HFF-Myc (cell line): ENCODE data around the gene CLIC5.

Source experiments
- DNase-seq: peaks from one replicate; pipeline ENCODE4 v3.0.0-alpha.2; 2011; ENCODE audit warnings: low read depth; ENCODE audit errors: extremely low read depth
- H3K4me3 ChIP-seq: replicated peaks from 2 replicates; pipeline ENCODE4 v1.5.1; 2011; ENCODE audit warnings: low read depth, mild to moderate bottlenecking, control low read depth, low read length
- TF ChIP-seq, protein P1 (sequence below): IDR thresholded peaks from 2 replicates; pipeline ENCODE4 v1.5.1; 2012; ENCODE audit warnings: mild to moderate bottlenecking, low read depth, low read length, control low read depth; ENCODE audit errors: missing control alignments

The CLIC5 gene

DNA sequence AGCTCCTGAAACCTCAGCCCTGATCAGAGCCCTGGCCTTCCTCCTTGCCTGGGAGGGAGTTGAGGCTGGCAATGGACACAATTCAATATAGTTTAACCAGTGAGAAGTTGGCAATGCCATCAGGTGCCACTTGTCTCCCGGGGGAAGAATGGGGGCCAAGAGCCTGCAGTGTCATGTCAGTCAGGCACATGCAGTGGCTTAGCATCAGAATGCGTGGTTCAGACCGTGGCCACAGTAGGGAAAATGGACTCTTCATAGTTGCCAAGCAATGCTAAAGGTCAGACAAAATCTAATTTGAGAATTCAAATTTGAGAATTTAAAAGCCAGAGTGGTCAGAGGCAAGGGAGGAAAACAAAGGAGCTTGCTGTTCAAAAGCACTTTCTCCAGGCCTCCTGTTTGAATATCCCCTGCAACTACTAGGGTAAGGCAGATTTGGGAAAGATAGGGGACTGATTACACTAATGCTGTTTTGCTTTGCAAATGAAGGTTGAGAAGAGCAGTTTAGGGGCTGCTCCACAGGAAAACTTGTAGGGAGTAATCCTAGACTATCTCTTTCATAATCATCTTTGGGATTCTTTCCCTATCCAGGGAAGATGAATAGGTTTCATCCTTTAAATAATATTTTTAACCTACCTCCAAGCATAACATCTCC, 33.1 kb upstream of the CLIC5 start:
- no peak for DNase-seq
- TF ChIP-seq, protein P1, sequence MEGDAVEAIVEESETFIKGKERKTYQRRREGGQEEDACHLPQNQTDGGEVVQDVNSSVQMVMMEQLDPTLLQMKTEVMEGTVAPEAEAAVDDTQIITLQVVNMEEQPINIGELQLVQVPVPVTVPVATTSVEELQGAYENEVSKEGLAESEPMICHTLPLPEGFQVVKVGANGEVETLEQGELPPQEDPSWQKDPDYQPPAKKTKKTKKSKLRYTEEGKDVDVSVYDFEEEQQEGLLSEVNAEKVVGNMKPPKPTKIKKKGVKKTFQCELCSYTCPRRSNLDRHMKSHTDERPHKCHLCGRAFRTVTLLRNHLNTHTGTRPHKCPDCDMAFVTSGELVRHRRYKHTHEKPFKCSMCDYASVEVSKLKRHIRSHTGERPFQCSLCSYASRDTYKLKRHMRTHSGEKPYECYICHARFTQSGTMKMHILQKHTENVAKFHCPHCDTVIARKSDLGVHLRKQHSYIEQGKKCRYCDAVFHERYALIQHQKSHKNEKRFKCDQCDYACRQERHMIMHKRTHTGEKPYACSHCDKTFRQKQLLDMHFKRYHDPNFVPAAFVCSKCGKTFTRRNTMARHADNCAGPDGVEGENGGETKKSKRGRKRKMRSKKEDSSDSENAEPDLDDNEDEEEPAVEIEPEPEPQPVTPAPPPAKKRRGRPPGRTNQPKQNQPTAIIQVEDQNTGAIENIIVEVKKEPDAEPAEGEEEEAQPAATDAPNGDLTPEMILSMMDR: no peak
- H3K4me3 ChIP-seq: no peak overlapping the region

DNA sequence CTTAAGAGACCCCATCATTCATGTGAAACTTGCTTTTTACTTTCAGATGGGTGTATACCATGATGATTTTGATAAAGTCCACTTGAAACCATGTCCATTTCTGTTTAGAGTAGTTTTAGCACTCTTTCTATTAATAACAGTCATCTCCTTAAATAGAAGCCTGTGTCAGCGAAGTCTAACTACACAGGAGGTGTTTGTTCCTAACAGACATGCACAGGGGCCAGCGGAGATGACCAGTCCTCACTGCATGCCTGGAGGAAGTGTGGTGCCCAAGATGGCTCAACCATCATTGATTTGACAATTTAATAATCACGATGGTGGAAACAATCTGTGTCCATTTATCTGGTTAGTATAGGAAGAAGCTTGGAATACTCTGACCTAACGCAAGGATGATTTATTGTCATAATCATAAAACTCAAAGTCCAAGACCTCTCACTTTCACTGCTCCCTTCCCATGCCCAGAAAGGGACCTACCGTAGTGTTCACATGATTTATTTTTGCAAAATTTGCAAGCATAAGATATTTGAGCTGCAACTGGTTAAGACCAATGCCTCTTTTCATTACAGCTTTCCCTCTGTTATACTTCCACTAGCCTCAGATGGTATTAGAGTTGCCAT, 31.0 kb upstream of the CLIC5 start:
- H3K4me3 ChIP-seq: no peak overlapping the region
- DNase-seq: no peak
- TF ChIP-seq, protein P1: no peak

DNA sequence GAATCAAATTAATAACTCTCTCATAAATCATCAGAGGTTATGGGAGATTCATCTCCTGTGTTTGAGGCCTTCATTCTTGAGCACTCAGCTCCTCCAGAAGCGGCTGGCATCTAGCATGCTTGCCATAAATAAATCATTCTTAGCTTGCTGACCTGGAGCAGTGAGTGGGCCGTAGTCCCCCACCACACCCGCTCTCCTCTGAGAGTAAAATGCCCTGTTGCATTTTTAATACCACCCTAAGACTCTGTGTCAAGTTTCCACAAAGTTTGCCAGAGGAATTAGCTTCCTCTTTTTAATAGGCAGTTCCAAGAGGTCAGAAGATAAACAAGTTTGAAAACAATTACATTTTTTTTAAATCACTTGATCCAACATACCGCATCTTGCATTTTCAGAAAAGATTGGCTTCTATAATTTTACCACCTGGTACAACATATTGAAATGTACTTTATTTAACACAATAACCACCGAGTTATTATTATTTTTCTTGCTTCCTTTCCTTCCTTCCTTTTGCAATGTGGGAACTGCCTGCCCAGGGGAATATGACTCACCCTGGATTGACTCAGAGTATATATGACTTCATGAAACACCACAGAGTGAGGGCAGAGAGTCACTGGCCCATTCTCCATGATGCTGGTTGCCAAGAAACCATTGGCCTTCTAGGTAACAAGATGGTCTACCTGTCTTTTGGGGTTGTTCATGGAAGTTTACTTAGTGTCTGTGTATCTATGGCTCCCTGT, 29.4 kb upstream of the CLIC5 start:
- TF ChIP-seq, protein P1: no peak
- DNase-seq: peak; percentile 67
- H3K4me3 ChIP-seq: no peak overlapping the region

- H3K4me3 ChIP-seq: no peak overlapping the region
- TF ChIP-seq, protein P1: peak; percentile 43
- peak; percentile 32 for DNase-seq
Observed at GRCh38 chr6:46042355-46042999, 26.8 kb upstream of the CLIC5 start.

- TF ChIP-seq, protein P1: no peak
- H3K4me3 ChIP-seq: no peak overlapping the region
- DNase-seq: no peak
Observed at GRCh38 chr6:46040288-46040687, 24.6 kb upstream of the CLIC5 start.

GRCh38 chr6:46039646-46040045, 24.0 kb upstream of the CLIC5 start:
- no peak for DNase-seq
- H3K4me3 ChIP-seq: no peak overlapping the region
- TF ChIP-seq, protein P1: no peak
